Breast epithelium (tissue), 4 donors: ENCODE data around the gene HAGH. TPM values are rescaled to one million over a fixed set of nuclear protein-coding genes. Genes with fewer than 3 reads are reported as not detected.

Experiments
- DNase-seq, 2 donors: peaks; one replicate each; pipeline ENCODE4 v3.0.0-alpha.2; 2019; ENCODE audit warnings: low spot score in 2 of 2
- H3K27ac ChIP-seq, 2 donors: fragments of 200-600 bp; sonication (generic) in 1 of 2; one replicate each; pipeline ENCODE4 v1.5.1; 2016 to 2019; ENCODE audit warnings: mild to moderate bottlenecking in 1 of 2
- H3K27me3 ChIP-seq, 2 donors: fragments of 200-600 bp; sonication (generic) in 1 of 2; one replicate each; pipeline versions ENCODE4 v1.5.1 to v1.6.0; 2017 to 2019; ENCODE audit warnings: control low read depth in 1 of 2, mild to moderate bottlenecking in 1 of 2
- H3K36me3 ChIP-seq: fragments of 200-600 bp; one replicate; pipeline ENCODE4 v1.5.1; 2019
- H3K4me1 ChIP-seq, 2 donors: fragments of 200-600 bp; sonication (generic); one replicate each; pipeline ENCODE4 v1.5.1; 2016 to 2019; ENCODE audit warnings: control low read depth in 1 of 2
- H3K4me3 ChIP-seq, 3 donors: fragments of 200-600 bp; sonication (generic); 1 replicate in 2 of 3; 2 replicates in 1 of 3; pipeline ENCODE4 v1.5.1; 2016 to 2019; ENCODE audit warnings: mild to moderate bottlenecking in 3 of 3, moderate library complexity in 2 of 3
- H3K9me3 ChIP-seq, 2 donors: fragments of 200-600 bp; sonication (generic) in 1 of 2; one replicate each; pipeline ENCODE4 v1.5.1; 2016 to 2019; ENCODE audit warnings: control low read depth in 1 of 2
- POLR2A ChIP-seq: fragments of 450-650 bp; IDR thresholded peaks from one replicate; pipeline ENCODE4 v1.6.1; 2016; ENCODE audit warnings: antibody characterized with exemption, mild to moderate bottlenecking, moderate library complexity
- POLR2AphosphoS5 ChIP-seq, 3 donors: sonication (generic); formaldehyde crosslinking; IDR thresholded peaks; one replicate each; pipeline ENCODE4 v1.6.1; 2017; ENCODE audit warnings: antibody characterized with exemption in 3 of 3
- intact Hi-C: fragments of 100-400 bp; cut with DNase I; formaldehyde crosslinking; loops from one replicate; pipeline ENCODE4 v1.15.1; 2023; ENCODE audit warnings: low total_unique reads
- total RNA-seq, 3 donors: library from RNA; depleted of rRNA; stranded (reverse); fragments of >200 nt; gene quantifications; one replicate each; pipeline ENCODE4 v1.1.0, GENCODE V29; 2016
- TF ChIP-seq, protein P1 (sequence below), 3 donors: fragments of 450-650 bp; IDR thresholded peaks; one replicate each; pipeline ENCODE4 v1.5.1; 2016 to 2017; ENCODE audit warnings: antibody characterized with exemption in 3 of 3, mild to moderate bottlenecking in 3 of 3, moderate library complexity in 3 of 3

The HAGH gene
- total RNA-seq, 3 donors from 2014 or later = 61.9 to 114 (median 74.7) TPM

DNA sequence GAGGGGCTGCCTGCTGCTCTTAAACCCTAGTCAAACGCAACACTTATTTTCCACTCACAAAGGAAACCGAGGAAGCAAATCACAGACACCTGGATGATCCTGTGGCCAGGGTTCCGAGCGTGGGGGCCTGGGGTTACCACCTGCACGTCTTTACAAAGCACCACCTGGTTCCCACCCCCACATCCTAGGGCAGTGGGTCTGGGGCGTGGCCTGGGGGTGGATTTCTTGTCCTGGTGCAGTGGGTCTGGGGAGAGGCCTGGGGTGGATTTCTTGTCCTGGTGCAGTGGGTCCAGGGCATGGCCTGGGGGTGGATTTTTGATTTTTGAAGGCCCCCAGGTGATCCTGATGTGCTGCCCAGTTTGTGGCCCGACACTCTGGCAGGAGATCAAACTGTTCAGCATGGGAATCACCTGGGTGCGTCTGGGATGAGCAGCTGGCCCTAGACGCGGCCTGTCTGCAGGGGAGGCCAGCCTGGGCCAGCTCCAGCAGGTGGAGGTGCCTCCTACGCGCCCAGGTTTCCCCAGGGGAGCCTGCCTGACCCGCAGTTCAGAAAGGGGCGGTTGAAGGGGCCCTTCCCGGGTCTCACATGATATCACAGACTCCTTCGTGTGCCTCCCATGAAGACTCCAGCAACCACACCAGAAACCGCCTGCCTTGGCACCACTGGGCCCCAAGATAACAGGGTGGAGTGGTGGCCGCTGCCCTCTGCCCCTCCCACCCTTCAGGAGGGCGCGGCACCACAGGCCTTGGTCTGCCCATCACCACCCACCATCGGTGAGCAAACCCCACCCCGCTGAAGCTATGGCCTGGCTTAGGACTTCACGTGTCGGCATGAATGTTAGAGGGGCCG, 6.3 kb downstream of the HAGH start:
- DNase-seq = no peak
- intact Hi-C loops = no loop called here
- H3K4me1 ChIP-seq = peaks cover 0 to 3% of the 10 kb centered on the region in 2 donors
- no peaks in the 10 kb centered on the region for H3K9me3 ChIP-seq
- no peak for TF ChIP-seq POLR2AphosphoS5 (IDR thresholded peaks at IDR 0.05)
- TF ChIP-seq, protein P1, sequence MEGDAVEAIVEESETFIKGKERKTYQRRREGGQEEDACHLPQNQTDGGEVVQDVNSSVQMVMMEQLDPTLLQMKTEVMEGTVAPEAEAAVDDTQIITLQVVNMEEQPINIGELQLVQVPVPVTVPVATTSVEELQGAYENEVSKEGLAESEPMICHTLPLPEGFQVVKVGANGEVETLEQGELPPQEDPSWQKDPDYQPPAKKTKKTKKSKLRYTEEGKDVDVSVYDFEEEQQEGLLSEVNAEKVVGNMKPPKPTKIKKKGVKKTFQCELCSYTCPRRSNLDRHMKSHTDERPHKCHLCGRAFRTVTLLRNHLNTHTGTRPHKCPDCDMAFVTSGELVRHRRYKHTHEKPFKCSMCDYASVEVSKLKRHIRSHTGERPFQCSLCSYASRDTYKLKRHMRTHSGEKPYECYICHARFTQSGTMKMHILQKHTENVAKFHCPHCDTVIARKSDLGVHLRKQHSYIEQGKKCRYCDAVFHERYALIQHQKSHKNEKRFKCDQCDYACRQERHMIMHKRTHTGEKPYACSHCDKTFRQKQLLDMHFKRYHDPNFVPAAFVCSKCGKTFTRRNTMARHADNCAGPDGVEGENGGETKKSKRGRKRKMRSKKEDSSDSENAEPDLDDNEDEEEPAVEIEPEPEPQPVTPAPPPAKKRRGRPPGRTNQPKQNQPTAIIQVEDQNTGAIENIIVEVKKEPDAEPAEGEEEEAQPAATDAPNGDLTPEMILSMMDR (IDR thresholded peaks at IDR 0.05) = no peak
- TF ChIP-seq POLR2A = no peak
- H3K36me3 ChIP-seq = peaks cover 15% of the 10 kb centered on the region
- H3K27ac ChIP-seq = no peak overlapping the region
- H3K27me3 ChIP-seq = no peaks in the 10 kb centered on the region
- no peak overlapping the region for H3K4me3 ChIP-seq

DNA sequence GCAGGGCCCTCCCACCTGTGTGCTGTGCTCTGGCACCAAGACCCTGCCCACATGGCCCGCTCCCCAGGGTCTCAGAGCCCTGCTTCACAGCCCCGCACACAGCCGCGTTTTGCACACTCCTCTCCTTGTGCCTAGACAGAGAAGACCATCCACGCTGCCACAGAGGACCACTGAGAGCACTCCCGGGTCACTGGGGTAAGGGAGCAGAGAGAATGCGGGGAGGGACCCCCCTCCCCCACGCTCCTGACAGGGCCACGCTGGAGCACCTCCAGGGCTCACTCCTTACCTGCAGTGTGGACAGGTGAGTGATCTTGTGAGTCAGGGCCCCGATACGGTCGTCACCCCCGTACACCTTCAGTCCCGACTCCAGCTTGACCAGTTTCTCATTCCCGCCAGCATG, 7.0 kb downstream of the HAGH start:
- DNase-seq = no peak
- H3K27ac ChIP-seq = no peak overlapping the region
- TF ChIP-seq POLR2A (no peak), POLR2AphosphoS5 (IDR thresholded peaks at IDR 0.05) (no peak)
- TF ChIP-seq, protein P1 (IDR thresholded peaks at IDR 0.05) = no peak
- H3K4me3 ChIP-seq = no peak overlapping the region
- H3K36me3 ChIP-seq = peaks cover 15% of the 10 kb centered on the region
- no peaks in the 10 kb centered on the region for H3K4me1 ChIP-seq
- H3K27me3 ChIP-seq = no peaks in the 10 kb centered on the region
- H3K9me3 ChIP-seq = no peaks in the 10 kb centered on the region
- intact Hi-C loops = no loop called here

DNA sequence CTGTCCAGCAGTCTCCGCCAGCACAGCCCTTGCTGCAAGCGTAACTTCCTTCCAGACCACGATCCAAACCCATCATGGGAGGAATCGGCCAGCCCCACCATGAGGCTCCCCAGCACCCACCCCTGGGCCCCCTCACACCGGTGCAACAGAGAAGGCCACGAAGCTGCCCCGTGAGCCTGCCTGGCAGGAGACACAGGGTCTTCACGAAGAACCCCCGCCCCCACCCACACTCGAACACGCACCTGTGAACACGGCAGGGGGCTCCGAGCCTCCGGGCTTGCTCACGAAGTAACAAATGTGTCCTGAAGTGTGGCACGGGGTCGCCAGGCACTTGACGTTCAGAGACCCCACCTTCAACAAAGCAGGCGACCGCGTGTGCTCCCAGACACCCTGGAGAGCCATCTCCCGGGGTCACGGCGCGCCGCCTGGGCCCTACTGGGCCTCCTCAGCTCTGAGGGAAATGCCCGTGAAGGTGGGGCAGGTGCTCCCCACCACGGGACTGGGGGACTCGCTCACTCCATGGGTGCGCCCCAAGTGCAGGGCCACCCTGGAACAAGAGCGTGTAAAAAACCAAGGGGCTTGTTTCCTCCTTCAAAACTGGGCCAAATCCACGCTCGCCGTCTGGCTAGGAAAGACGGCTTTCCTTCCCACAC, 7.6 kb downstream of the HAGH start:
- H3K36me3 ChIP-seq = peaks cover 15% of the 10 kb centered on the region
- no peak overlapping the region for H3K27ac ChIP-seq
- H3K27me3 ChIP-seq = no peaks in the 10 kb centered on the region
- no peak for DNase-seq
- intact Hi-C loops = no loop called here
- no peak overlapping the region for H3K4me3 ChIP-seq
- H3K4me1 ChIP-seq = no peaks in the 10 kb centered on the region
- no peaks in the 10 kb centered on the region for H3K9me3 ChIP-seq
- TF ChIP-seq, protein P1 (IDR thresholded peaks at IDR 0.05) = no peak
- TF ChIP-seq POLR2AphosphoS5 (IDR thresholded peaks at IDR 0.05) (no peak), POLR2A (no peak)

DNA sequence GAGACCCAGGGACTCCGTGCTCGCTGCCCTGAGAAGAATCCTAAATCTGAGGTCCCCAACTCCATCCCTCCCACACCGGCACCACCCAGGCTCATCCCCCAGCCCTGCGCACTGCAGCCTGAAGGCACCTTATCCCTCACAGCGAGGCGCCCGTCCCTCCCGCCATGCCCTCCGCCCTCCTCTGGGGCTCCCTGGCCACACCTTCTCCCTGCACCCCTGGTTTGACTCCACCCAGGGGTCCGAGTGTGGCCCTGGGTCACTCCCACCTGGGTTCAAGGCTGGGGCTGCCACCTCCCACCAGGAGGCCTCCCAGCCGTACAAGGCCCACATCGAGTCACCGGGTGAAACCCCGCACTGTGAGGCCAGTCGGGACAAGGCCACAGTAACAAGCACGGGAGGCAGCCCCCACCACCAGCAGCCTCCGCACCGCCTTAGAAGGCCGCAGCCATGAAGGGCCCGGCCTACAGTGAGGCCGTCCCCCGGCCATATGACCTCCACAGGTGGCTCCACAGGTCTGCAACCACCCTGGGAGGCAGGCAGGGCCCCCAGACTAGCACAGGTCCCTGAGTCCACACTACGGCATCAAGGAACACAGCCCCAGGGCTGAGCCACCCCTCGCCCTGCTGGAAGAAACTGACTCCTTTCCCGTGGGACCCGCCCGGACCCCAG, 8.3 kb downstream of the HAGH start:
- DNase-seq = no peak
- H3K27ac ChIP-seq = no peak overlapping the region
- TF ChIP-seq POLR2AphosphoS5 (IDR thresholded peaks at IDR 0.05) (no peak), POLR2A (no peak)
- TF ChIP-seq, protein P1 (IDR thresholded peaks at IDR 0.05) = no peak
- intact Hi-C loops = no loop called here
- H3K9me3 ChIP-seq = no peaks in the 10 kb centered on the region
- no peaks in the 10 kb centered on the region for H3K27me3 ChIP-seq
- no peak overlapping the region for H3K4me3 ChIP-seq
- peaks cover 15% of the 10 kb centered on the region for H3K36me3 ChIP-seq
- no peaks in the 10 kb centered on the region for H3K4me1 ChIP-seq
